Right ventricle myocardium superior (tissue), 1 donor: ENCODE measurements around the gene CRLF1. TPM values are rescaled to one million over a fixed set of nuclear protein-coding genes. Genes with fewer than 3 reads are reported as not detected.

Experiments
- ATAC-seq: fragments of 200-7000 bp; cut with Tn5 transposase; one replicate; pipeline ENCODE4 v1.9.1; 2020; ENCODE audit warnings: mild to moderate bottlenecking; ENCODE audit not compliant: poor library complexity
- DNase-seq: peaks from one replicate; pipeline ENCODE4 v3.0.0-alpha.2; 2020
- intact Hi-C: fragments of 100-400 bp; cut with DNase I; formaldehyde crosslinking; loops from one replicate; pipeline ENCODE4 v1.11.2; 2022
- total RNA-seq: library from RNA; stranded (reverse); fragmentation: NEBNext Ultra II Directional; extraction: Animal tissue kit (Norgen Biotek cat#: 25700); gene quantifications from one replicate; pipeline ENCODE4 v1.2.1, GENCODE V29; 2021
- donor health status: DM: no; HTN: yes; CAD: no; lungs with severe emphysema.

Gene CRLF1
- total RNA-seq, 1 donor from 2014 or later = 20.6 TPM

- ATAC-seq (no peak), DNase-seq (no peak)
- intact Hi-C loops = no loop called here
Measured at GRCh38 chr19:18637673-18638630, 31.4 kb upstream of the CRLF1 start.

GRCh38 chr19:18636969-18637629 is 30.5 kb upstream of the CRLF1 start, which contains the start of gene KLHL26:
Gene KLHL26, plus strand, starts transcription at chr19:18637028. Its CDS starts 27 bp downstream, at chr19:18637055.
- no peak for ATAC-seq
- intact Hi-C loops = no loop called here
- no peak for DNase-seq

DNA sequence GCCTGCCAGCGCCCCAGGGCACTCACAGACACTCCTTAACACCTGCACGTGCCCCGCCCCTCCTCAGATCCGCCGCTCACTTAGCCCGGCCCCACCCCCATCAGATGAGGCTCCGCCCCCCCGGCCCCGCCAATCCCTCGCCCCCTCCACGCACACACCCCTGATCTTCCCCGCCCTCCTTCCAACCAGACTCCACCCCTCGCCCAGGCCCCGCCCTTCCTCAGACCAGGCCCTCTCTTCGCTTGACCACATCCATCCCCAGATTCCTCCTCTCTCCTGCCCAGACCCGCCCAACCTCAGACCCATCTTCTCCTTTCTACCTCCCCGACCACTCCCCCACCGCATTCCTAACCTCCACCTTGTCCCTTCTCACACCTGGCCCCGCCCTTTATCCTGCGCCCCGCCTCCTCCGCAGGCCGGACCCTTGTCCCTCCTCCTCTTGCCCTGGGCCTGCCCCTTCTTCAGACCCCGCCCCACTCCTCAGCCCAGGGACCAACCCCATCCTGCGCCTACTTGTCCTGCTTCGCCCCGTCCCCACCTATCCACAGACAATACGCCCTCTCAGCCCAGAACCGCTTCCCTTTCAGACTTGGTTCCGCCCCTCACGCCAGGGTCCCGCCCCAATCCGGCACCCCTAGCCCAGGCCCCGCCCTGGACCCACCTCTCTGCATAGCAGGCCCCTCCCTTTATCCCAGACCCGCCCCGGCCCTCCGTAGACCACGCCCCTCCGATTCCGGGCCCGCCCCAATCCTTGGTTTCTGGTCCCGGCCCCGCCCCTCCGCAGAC is 29.8 kb upstream of the CRLF1 start:
- ATAC-seq (peak; percentile 98), DNase-seq (peak; percentile 99)
- intact Hi-C loops = no loop called here

DNA sequence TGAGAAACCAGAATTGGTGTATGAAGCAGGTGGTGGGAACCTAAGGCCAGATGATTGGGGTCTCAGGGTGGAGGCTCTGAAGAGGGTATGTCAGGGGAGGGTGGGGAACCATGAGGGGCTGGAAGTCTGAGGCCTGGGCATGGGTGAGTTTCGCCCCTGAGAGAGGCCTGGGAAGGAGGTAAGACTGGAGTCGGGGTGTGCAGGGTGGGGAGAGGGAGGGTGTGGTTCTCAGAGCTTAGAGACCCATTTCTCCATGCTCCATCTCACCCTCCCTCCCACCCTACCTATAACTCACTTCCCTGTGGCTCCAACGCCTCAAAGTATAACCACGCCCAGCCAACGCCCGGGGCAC is 29.2 kb upstream of the CRLF1 start:
- intact Hi-C loops = no loop called here
- ATAC-seq = no peak
- no peak for DNase-seq

DNA sequence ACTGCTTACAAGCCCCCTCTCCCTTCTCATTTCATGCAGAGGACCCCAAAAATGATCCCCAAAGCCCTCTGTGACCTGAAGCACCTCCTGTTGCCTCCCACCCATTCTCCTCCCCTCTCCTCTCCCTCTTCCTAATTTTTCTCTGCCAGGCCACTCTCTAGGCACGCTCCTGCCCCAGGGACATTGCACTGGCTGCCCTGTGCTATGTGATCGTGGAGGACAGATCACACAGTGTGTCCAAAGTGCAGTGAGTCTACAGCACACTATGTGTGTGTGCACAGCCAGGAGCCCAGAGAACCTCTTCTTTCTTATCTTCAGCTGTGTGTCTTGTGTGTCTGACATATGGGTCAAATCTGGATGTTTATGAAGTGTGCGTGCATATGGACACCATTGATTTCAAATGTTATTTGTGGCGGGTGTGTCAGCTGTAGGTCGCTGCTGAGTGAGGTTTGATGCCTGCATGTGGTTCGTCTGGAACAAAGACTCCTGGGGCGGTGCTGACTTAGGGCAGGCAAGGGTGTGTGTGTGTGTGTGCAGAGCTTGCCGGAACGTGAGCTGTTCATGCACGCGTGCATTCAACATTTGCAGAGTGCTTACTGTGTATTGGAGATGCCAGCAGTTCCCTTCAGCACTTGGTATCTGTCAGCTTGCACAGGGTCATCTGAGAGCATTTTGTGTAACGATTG is 28.2 kb upstream of the CRLF1 start:
- DNase-seq = no peak
- ATAC-seq = no peak
- intact Hi-C loops = no loop called here

GRCh38 chr19:18633321-18633720 is 26.7 kb upstream of the CRLF1 start:
- ATAC-seq = no peak
- no peak for DNase-seq
- intact Hi-C loops = no loop called here

DNA sequence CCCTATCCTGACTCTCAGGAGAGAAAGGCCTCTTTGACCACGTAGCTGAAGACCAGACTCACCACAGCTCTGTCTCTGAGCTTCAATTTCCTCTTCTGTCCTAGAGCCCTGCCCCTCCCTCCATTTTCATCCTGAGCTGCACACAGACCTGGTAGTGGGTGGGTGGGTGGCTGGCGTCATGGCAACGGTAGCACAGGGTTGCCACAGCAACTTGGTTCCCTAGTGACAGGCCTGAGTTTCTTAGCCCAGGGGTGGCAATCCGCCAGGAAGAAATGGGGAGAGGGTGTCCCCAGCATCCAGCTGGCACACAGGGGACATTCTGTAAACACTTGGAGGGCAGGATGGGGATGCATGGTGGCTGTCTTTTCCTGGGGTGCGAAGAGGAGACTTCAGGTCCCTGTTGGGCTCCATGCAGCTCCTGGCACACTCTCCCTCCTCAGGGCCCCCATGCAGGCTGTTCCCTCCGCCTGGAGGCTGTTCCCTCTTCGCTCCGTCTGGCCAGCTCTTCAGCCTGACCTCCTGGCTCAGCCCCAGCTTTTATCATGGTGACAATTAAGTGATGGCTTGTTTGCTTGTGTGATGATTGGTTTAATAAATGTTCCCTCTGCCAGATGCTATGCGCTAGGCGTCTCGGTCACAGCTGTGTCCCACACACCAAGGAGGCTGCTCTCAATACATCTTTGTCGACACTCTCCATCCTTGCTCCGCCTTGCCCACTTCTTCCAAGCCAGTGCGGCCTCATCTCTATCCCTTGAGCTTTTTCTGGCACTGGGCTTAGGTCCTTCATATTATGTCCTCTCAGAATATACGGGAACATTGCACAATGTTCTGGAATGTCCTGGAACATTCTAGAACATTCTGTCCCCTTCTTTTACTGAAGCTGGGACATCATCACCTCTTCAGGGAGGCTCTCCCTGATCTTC is 22.8 kb upstream of the CRLF1 start:
- DNase-seq = peak; percentile 70
- intact Hi-C loops = no loop called here
- peak; percentile 92 for ATAC-seq

- intact Hi-C loops = no loop called here
- no peak for DNase-seq
- ATAC-seq = no peak
Measured at GRCh38 chr19:18626906-18627305, 20.3 kb upstream of the CRLF1 start.

DNA sequence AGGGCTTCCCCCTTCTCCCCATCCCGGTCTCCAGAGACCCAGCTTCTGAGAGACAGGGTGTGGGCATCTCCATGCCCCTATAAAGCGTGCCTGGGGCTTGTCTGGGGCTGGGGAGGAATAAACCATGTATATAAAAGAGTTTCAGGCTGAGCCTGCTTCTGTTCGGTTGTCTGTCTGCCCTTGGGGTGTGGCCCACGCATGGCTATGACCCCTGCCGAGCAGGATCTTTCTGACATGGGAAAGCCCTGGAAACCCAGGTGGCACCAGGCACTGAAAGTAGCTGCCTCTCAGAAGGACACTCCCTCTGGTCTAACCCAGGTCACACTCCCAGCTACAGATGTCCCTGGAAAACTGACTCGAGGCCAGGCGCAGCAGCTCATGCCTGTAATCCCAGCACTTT is 14.3 kb upstream of the CRLF1 start:
- intact Hi-C loops = no loop called here
- no peak for ATAC-seq
- DNase-seq = no peak

DNA sequence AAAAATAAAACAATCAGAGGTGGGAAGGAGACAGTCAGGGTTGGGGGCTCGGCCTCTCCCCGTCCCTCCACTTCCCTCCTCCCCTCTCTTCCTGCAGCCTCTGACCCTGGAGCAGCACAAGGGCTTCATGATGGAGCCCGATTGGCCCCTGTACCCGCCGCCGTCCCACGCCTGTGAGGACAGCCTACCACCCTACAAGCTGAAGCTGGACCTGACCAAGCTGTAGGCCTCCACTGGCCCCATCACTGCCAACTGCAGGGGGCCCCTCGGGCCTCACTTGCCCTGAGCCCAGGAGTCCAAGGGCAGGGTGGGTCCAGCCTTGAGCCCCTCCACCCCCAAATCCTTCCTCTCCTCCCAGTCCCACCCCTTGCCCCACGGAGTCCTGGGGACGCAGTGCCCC is 13.7 kb upstream of the CRLF1 start:
- ATAC-seq (no peak), DNase-seq (no peak)
- intact Hi-C loops = no loop called here

GRCh38 chr19:18618236-18618635 is 11.6 kb upstream of the CRLF1 start:
- ATAC-seq (no peak), DNase-seq (no peak)
- intact Hi-C loops = no loop called here

GRCh38 chr19:18617562-18617961 is 11.0 kb upstream of the CRLF1 start:
- intact Hi-C loops = no loop called here
- no peak for DNase-seq
- ATAC-seq = no peak

DNA sequence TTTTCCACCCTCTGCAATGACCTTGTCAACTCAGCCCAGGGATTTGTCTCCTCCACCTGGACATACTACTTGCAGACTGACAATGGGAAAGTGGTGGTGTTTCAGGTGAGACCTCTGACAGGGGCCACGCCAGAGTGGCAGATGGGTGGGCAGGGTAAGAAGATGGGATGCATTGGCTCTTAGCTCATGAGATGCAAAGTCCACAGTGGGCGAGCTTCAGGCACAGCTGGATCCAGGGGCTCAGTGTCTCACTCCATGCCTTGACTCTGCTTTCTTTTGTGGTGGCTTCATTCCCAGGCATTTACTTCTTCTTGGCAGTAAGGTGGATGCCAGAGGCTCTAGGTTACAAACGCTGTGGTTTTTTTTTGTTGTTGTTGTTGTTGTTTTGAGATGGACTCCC is 9.4 kb upstream of the CRLF1 start:
- DNase-seq (no peak), ATAC-seq (no peak)
- intact Hi-C loops = no loop called here

DNA sequence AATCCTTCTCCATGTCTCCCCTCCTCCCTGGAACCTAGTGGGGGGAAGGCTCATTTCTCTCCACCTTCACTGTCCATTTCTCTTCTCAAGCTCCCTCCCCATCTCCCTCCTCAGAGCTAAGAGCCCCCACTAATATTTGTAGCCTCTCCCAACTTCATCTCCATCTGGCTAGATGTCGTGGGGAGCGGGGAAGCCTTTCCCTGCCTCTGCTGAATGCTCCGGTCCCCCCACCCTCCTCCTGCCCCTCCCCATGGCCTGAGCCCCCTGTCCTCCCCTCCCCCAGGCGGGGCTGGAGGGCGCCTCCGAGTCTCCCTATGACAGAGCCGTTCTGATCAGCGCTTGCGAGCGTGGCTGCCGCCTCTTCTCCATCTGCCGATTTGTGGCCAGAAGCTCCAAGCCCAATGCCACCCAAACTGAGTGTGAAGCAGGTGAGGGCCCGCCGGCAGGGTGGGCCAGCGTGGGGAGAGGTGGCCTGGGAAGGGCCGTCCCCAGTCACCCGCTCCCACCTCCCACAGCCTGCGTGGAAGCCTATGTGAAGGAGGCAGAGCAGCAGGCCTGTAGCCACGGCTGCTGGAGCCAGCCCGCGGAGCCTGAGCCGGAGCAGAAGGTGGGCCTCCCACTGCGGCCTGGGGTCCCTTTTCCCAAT is 7.1 kb upstream of the CRLF1 start:
- intact Hi-C loops = no loop called here
- DNase-seq = no peak
- ATAC-seq = no peak

DNA sequence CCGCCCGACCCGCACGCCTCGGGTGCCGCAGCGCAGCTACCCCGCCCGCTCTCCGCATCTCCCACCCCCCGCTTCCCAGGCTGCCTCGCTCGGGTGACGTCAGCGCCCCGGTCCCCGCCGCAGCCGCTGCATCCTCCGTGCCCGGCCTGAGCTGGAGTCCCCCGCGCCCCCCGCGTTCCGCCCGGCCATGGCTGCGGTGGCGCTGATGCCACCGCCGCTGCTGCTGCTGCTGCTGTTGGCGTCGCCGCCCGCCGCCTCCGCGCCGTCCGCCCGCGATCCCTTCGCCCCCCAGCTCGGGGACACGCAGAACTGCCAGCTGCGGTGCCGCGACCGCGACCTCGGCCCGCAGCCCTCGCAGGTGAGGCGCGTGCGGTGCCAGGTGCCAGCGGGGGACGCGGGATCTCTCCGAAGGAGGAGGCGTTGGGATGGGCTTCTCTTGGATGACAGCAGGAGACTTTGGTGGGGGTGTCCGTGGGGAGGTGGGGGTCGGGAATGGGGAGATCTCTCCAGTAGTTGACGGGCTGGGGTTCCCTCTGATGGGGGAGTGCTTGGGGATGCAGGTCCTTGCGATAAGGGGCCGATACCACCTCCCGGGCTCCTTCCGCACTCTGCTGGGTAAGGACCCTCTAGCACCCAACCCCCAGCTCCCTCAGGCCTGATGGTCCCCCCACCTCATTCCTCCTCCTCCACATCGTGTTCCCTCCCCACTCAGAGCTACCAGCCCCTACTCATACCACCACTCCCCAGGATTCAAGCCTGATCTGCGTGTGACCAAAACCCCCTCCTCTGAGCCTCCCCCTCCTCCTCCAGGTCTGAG is 6.4 kb upstream of the CRLF1 start, which contains the start of gene TMEM59L:
TSS of gene TMEM59L (plus strand) at position 99 of the 817 bp plus-strand sequence. CDS start at position 188, 89 bp downstream.
- ATAC-seq (peak; percentile 47), DNase-seq (no peak)

GRCh38 chr19:18612051-18612771 is 5.6 kb upstream of the CRLF1 start:
- no peak for ATAC-seq
- intact Hi-C loops = no loop called here

More for the DNA sequence above, 6.4 kb upstream of the CRLF1 start, which contains the start of gene TMEM59L:
- intact Hi-C loops = no loop called here

More at GRCh38 chr19:18612051-18612771, 5.6 kb upstream of the CRLF1 start:
- DNase-seq = no peak
